Hematopoietic multipotent progenitor cell treated with erythropoietin and hydrocortisone succinate and interleukin-3 and kit ligand, for 15 days (in vitro differentiated cells): Measurements from ENCODE around the gene CPT1B.
A peak's percentile ranks its signal among the peaks of the same experiment; 100 is the strongest.
"Not testable (repeated sequence)": the region's sequence is repeated elsewhere in the genome, so short reads cannot be mapped to it uniquely, and the experiment has no call there.

Experiments used
- DNase-seq: peaks from one replicate; pipeline ENCODE4 v3.0.0-alpha.2; 2015; ENCODE audit warnings: low spot score

CPT1B gene

DNA sequence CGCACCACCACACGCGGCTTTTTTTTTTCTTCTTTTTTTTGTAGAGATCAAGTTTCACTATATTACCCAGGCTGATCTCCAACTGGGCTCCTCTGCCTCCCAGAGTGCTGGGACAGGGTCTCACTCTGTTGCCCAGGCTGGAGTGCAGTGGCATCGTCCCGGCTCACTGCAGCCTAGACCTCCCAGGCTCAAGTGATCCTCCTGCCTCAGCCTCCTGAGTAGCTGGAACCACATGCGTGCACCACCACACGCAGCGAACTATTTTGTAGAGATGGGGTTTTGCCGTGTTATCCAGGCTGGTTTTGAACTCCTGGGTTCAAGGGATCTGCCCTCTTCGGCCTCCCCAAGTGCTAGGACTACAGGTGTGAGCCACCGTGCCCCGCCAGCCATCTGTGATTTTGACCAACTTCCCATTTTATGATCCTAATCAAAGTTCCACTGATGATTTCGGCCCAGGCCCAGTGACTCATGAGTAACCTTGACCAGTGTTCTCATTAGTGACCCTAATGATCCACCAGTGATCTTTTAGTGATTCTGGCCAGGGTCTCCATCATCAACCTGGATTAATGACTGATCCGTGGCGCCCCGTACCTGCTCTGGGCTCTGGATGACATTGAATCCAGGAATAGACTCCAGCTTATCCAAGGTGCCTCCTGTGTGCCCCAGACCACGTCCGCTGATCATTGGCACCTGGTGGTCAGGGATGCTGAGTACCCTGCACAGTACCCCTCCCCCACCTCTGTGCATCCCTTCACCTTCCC is 50.1 kb downstream of the CPT1B start:
- no peak for DNase-seq

DNA sequence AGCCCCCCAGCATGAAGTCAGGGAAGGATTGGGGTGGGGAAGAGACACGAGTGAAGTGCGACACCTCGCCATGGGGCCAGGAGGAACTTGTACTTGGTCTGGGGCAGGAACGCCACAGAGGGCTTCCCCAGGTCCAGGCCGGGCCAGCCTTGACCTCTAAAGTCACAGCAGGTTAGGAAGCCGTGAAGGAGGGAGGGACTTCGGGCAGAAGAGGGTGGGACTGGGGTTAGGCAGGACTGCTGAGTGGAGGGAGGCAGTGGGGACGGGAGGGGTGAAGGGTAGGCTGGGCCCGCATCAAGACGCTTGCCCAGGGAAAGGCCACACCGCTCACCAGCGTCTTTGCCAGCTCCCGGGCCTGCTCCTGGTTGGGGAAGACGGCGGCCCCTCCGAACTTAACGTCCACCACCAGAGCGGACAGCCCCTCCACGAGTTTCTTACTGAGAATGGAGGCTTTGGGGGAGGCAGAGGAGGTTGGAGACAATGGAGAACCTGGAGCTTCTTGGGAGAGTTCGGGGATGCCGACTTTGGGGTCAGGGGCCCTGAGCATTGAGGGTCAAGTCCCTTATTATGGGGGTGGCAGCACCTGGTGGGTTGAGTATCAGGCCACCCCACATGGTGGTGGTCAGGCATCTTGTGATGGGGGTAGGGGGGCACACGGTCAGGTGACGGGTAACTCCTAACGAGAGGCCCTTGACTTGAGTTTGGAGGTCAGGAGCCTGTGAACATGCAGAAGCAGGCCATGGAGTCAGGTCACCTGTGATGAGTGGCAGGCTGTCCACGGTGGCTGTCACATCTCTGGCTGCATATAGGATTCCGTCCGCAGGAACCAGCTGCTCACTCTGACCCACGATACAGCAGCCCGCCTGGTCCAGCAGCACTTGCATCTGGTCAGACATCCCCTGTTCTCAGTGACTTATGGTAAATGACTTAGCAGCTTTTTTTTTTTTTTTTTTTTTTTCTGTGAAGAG is 51.1 kb downstream of the CPT1B start:
- no peak for DNase-seq

DNA sequence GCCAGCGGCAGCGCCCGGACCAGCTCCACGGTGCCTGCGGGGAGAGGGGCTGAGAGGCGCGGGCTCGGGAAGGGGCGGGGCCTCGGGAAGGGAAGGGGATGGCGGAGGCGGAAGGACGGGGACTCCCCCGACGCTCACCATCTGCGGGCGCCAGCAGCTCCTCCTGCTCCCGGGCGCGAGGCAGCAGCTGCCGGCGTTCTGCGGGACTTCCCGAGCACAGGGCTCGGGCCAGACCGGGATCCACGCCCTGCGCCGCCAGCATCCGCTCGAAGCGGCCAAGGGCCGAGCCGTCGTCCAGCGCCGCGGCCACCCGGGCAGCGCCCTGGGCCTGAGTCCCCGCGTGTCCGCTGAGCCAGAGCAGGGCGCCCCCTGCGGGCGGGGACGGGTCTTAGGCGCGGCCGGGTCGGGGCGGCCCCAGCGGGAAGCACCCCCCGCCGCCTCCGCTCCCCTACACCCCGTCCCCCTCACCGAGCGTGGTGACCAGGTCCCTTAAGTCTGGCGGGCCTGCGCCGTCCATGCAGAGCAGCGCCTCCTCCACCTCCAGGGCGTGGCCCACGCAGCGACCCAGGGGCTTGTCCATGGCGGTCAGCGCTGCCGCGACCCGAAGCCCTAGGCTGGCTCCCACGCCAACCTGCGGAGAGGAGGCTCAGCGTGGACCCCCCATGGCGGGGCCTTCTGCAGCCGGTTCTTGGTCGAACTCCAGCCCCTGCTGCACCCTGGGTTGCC is 52.0 kb downstream of the CPT1B start:
- peak; percentile 50 for DNase-seq

DNA sequence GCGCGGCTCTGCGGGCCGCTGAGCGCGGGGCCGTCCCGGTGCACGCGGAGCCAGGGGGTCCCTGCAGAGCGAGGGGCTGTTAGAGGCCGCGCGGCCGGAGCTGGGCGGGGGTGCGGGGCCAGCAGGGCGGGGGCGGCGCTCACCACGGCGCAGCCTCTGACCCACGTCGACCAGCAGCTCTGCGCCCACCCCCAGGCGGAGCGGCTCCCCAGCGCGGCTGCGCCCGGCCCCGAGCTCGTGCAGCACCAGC is 52.4 kb downstream of the CPT1B start:
- DNase-seq, result no peak

DNA sequence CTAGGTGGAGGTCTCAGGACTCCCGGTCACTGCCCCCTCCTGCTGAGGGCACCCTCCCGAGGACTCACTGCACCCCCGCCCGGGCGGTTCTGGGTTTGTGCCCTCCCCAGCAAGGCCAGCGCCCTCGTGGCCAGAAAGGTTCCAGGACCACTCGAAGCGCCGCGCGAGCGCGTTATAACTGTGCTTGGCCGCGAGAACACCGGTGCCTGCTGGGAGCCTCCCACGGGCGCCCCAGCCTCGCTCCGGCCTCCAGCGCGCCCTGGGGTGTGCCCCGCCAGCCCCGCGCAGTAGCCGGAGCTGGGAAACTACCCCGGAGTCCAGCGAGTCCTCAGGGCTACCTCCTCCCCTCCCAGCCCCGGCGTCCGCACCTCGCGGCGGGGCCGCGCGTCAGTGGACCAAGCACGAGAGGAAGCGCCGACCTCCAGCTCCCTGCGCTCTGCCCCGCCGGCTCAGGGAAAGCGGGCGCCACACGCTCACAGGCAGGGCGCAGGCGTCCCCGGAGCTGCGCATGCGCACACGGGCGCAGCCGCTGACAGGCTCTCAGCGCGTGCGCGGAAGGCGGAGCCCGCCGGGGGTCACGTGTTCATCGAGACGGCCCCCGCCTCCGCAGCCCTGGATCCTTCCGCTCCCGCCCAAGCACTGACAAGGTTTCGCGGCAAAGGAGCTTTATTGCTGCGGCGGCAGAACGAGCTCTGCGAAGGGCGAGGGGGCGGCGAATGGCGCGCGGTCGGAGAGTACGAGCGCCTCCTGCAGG is 52.9 kb downstream of the CPT1B start, which contains the start of gene SCO2:
Gene SCO2, minus strand, starts transcription at position 495 of the 754 bp plus-strand sequence. CDS start 1,187 bp downstream, outside the sequence.
- peak; percentile 97 for DNase-seq

DNA sequence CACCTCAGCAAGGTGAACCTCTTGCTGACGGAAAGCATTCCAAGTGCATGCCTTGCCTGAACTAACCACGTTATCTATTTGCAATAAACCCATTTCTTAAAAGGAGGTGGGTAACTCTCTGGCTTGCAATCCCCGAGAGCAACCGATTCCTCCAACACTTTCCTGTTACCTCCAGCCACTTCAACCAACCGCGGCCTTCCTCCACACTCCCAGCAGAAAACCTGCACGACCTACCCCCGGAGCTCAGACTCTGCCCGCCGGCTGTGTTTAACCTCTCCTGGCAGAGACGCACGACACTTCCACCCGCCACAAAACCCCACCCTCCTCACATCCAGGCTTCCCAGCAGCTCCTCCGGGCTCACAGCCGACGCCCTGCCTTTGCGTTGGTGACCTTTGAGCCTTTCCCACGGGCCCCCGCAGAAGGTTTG is 53.5 kb downstream of the CPT1B start:
- DNase-seq, result no peak

DNA sequence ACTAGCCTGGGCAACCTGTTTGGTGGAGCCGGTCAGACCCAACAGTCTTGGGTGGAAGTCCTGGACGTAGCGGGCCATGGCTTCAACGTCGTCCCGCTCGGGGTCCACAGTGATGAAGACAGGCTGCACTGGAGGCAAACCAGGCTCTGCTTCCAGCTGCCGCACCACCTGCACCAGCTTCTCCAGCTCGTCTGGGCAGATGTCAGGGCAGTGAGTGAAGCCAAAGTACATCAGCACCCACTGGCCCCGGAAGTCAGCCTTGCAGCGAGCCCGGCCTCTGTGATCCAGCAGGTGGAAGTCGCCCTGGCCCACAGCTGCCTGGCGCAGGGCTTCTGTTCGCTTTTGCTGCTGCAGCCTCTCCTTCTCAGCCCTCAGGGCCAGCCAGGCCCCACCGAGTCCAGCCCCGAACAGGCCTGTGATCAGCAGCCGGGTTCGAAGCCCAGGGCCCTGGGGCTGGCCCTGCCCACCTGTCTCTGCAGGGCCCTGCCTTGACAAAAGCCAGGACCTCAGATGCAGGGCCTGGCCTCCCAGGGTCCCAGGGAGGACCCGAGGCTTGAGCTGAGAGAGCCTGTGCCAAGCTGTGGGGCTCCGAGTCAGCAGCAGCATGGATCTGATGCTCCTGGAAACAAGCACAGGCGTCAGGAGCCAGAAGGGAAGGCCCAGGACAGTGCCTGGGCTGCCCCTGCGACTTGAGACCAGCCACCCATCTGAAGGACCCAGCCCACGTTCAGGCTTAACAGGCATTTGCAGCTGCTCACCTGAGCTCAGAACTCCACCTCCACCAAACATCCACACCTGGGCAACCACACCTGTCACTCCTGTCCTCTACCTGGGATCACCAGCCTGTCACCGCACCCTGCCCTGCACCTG is 54.2 kb downstream of the CPT1B start:
- DNase-seq, result no peak

DNA sequence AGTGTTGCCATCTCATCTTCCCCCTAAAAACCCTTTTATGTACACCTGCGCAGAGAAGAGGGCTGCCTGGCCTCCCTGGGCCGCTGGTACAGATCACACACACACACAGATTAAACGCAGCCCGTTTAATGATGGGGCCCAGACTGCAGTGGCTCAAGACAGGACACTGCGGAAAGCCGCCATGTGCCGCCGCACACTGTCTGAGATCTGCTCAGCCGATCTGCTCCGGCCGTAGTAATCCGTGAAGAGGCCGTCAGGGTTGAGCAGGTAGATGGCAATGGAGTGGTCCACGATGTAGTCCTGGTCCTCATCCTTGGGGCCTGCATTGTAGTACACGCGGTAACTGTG is 54.8 kb downstream of the CPT1B start:
- no peak for DNase-seq

DNA sequence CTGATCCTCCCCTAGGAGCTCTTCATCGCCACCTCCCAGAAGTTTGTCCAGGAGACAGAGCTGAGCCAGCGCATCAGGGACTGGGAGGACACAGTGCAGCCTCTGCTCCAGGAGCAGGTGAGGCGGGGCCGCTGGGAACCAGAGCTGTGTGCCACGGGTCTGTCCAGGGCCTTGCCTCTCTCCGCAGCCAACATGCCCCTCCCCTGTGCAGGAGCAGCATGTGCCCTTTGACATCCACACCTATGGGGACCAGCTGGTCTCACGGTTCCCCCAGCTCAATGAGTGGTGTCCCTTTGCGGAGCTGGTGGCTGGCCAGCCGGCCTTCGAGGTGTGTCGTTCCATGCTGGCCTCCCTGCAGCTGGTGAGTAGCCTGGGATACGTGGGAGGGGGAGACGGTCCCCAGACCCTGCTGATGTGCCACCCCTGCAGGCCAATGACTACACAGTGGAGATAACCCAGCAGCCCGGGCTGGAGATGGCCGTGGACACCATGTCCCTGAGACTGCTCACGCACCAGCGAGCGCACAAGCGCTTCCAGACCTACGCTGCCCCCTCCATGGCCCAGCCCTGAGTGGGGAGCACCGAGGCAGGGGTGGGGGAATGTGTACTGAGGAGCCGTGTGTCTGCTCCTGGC is 55.3 kb downstream of the CPT1B start:
- DNase-seq, result no peak

DNA sequence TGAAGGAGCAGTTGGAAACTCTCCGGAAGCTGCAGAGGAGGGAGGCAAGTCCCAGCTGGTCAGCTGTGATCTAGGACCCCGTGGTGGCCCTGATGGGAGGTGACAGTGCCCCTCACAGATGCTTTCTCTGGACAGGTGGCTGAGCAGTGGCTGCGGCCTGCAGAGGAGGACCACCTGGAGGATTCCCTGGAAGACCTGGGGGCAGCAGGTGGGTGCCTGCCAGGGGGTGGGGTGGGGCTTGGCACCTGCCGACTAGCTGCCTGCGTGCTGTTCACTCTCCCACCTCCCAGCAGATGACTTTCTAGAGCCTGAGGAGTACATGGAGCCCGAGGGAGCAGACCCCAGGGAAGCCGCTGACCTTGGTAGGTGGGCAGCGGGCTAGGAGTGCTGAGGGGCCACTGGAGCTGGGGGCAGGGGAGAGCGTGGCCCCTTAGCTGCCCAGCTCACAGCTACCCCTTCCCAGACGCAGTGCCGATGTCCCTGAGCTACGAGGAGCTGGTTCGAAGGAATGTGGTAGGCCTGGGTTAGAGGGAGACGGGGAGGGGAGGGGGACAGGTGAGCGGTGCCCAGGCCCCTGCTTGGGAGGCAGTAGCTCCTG is 55.9 kb downstream of the CPT1B start:
- DNase-seq, result no peak

DNA sequence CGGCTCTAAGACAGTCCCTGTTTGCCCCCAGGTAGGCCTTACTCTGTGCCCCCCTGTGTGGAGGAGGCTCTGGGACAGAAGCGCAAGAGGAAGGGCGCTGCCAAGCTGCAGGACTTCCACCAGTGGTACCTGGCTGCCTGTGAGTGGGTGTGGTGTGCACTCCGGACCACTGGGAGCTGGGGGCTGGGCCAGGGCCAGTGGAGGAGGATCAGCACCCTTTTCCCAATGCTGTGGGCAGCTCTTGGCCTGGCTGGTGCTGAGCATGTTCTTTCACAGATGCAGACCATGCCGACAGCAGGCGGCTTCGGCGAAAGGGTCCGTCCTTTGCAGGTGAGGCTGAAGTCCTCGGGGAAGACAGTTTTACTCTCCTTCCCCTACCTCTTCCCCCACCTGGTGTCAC is 56.5 kb downstream of the CPT1B start:
- DNase-seq, result no peak

DNA sequence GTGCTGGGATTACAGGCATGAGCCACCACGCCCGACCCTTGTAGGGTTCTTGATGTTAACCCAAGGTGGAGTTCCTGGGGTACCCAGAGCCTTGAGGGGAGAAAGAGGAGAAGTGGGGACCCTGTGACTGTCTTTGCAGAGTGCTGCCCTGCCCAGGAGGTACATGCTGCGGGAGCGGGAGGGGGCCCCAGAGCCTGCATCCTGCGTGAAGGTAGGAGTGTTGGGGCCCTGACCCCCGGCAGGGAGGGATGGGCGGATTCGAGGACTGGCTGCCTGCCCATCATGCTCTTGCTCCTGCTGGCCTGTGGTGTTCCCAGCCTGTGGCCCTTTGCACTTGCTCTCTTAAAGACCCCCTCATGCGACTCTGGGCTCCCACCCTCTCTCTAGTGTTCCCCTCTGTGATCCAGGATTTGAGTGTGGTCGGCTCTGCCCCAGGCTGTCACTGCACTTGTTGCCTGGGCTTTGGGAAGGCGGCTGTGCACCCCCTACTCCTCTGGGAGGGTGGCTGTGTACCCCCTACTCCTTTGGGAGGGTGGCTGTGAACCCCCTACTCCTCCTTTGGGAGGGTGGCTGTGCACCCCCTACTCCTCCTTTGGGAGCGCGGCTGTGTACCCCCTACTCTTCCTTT is 57.3 kb downstream of the CPT1B start:
- DNase-seq, result no peak

DNA sequence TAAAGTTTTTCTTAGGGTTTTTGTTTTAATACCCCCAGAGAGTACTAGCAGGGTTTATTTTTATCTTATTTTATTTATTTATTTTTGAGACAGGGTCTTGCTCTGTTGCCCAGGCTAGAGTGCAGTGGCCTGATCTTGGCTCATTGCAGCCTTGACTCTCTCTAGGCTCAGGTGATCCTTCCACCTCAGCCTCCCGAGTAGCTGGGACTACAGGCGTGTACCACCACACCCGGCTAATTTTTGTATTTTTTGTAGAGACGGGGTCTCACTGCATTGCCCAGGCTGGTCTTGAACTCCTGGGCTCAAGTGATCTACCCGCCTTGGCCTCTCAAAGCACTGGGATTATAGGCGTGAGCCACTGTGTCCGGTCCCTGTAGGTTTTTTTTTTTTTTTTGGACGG is 58.0 kb downstream of the CPT1B start:
- not testable (repeated sequence) for DNase-seq

DNA sequence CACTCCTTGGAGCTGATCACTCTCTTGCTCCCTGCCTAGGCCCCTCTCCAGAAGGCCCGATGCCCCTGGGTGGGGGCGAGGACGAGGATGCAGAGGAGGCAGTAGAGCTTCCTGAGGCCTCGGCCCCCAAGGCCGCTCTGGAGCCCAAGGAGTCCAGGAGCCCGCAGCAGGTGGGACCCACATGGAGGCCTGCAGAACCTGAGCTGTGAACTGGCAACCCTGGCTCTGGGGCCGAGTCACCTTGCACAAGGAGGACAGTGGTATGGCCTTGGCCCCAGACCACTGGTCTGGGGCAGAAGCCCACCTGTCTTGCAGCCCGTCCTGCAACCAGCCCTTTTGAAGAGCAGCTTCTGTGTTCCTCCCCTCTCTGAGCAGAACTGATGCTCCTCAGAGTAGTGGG is 59.1 kb downstream of the CPT1B start:
- no peak for DNase-seq
